SK-N-SH treated with all-trans-retinoic acid at 6 μM for 48 hours (cell line): ENCODE results near the gene MINDY2.
"Not testable (repeated sequence)": the region's sequence is repeated elsewhere in the genome, so short reads cannot be mapped to it uniquely, and the experiment has no call there.

Source experiments
- ATAC-seq: fragments of 200-7000 bp; cut with Tn5 transposase; 3 replicates; pipeline ENCODE4 v1.9.1; 2020; ENCODE audit warnings: mild to moderate bottlenecking, moderate library complexity
- ARNTL ChIP-seq: fragments of 450-650 bp; formaldehyde crosslinking; IDR thresholded peaks from 2 replicates; pipeline ENCODE4 v1.5.0; 2020; ENCODE audit warnings: low read depth, mild to moderate bottlenecking, moderate library complexity, borderline replicate concordance
- BACH2 ChIP-seq: fragments of 250-450 bp; sonication (Bioruptor Pico); IDR thresholded peaks from 2 replicates; pipeline ENCODE4 v1.9.0; 2021; ENCODE audit warnings: mild to moderate bottlenecking, borderline replicate concordance
- ESRRG ChIP-seq: fragments of 250-450 bp; sonication (Bioruptor Pico); IDR thresholded peaks from 2 replicates; pipeline ENCODE4 v1.6.1; 2021; ENCODE audit warnings: mild to moderate bottlenecking
- GLIS3 ChIP-seq: fragments of 250-450 bp; sonication (Bioruptor Pico); IDR thresholded peaks from 2 replicates; pipeline ENCODE4 v1.5.0; 2020; ENCODE audit warnings: mild to moderate bottlenecking, moderate library complexity
- ISL1 ChIP-seq: fragments of 250-450 bp; sonication (Bioruptor Pico); IDR thresholded peaks from 2 replicates; pipeline ENCODE4 v2.1.2; 2022; ENCODE audit warnings: mild to moderate bottlenecking, moderate library complexity
- OSR1 ChIP-seq: fragments of 250-450 bp; sonication (Bioruptor Pico); IDR thresholded peaks from 2 replicates; pipeline ENCODE4 v1.8.0; 2022; ENCODE audit warnings: moderate library complexity, mild to moderate bottlenecking, inconsistent platforms
- PPARA ChIP-seq: fragments of 250-450 bp; sonication (Bioruptor Pico); IDR thresholded peaks from 2 replicates; pipeline ENCODE4 v1.5.0; 2020; ENCODE audit warnings: mild to moderate bottlenecking, borderline replicate concordance
- RARB ChIP-seq: fragments of 250-450 bp; sonication (Bioruptor Pico); IDR thresholded peaks from 2 replicates; pipeline ENCODE4 v1.8.0; 2021; ENCODE audit warnings: mild to moderate bottlenecking, moderate library complexity
- SNAI2 ChIP-seq: fragments of 250-450 bp; sonication (Bioruptor Pico); IDR thresholded peaks from 2 replicates; pipeline ENCODE4 v1.5.0; 2020; ENCODE audit warnings: mild to moderate bottlenecking, moderate library complexity
- TCF4 ChIP-seq: fragments of 250-450 bp; sonication (Bioruptor Pico); IDR thresholded peaks from 2 replicates; pipeline ENCODE4 v1.8.0; 2021; ENCODE audit warnings: mild to moderate bottlenecking, moderate library complexity, borderline replicate concordance
- TOX ChIP-seq: fragments of 250-450 bp; sonication (Bioruptor Pico); IDR thresholded peaks from 2 replicates; pipeline ENCODE4 v1.8.0; 2021; ENCODE audit warnings: mild to moderate bottlenecking, moderate library complexity, borderline replicate concordance
- ZC3H10 ChIP-seq: fragments of 250-450 bp; sonication (Bioruptor Pico); IDR thresholded peaks from 2 replicates; pipeline ENCODE4 v1.5.1; 2021; ENCODE audit warnings: mild to moderate bottlenecking, moderate library complexity
- ZFP3 ChIP-seq: fragments of 250-450 bp; sonication (Bioruptor Pico); IDR thresholded peaks from 2 replicates; pipeline ENCODE4 v1.5.0; 2020; ENCODE audit warnings: mild to moderate bottlenecking, moderate library complexity
- ZFP30 ChIP-seq: fragments of 450-650 bp; formaldehyde crosslinking; IDR thresholded peaks from 2 replicates; pipeline ENCODE4 v1.5.0; 2022; ENCODE audit warnings: mild to moderate bottlenecking, moderate library complexity
- ZNF565 ChIP-seq: fragments of 450-650 bp; formaldehyde crosslinking; conservative IDR thresholded peaks from 2 replicates; pipeline ENCODE4 v1.5.0; 2020; ENCODE audit warnings: low read depth, mild to moderate bottlenecking, moderate library complexity
- TF ChIP-seq, protein P1 (sequence below): fragments of 250-450 bp; sonication (Bioruptor Pico); IDR thresholded peaks from 2 replicates; pipeline ENCODE4 v1.8.0; 2021; ENCODE audit warnings: low read depth, mild to moderate bottlenecking, moderate library complexity, borderline replicate concordance
- TF ChIP-seq, protein P2 (sequence below): fragments of 250-450 bp; sonication (Bioruptor Pico); IDR thresholded peaks from 2 replicates; pipeline ENCODE4 v1.5.1; 2021; ENCODE audit warnings: mild to moderate bottlenecking, moderate library complexity
- TF ChIP-seq, protein P3 (sequence below): fragments of 250-450 bp; sonication (Bioruptor Pico); IDR thresholded peaks from 2 replicates; pipeline ENCODE4 v1.8.0; 2020; ENCODE audit warnings: mild to moderate bottlenecking, moderate library complexity, borderline replicate concordance
- TF ChIP-seq, protein P4 (sequence below): fragments of 250-450 bp; sonication (Bioruptor Pico); IDR thresholded peaks from 2 replicates; pipeline ENCODE4 v1.5.1; 2020; ENCODE audit warnings: low read depth, mild to moderate bottlenecking, moderate library complexity
- TF ChIP-seq, protein P5 (sequence below): fragments of 250-450 bp; sonication (Bioruptor Pico); IDR thresholded peaks from 2 replicates; pipeline ENCODE4 v1.5.0; 2020; ENCODE audit warnings: mild to moderate bottlenecking, moderate library complexity

Gene MINDY2

DNA sequence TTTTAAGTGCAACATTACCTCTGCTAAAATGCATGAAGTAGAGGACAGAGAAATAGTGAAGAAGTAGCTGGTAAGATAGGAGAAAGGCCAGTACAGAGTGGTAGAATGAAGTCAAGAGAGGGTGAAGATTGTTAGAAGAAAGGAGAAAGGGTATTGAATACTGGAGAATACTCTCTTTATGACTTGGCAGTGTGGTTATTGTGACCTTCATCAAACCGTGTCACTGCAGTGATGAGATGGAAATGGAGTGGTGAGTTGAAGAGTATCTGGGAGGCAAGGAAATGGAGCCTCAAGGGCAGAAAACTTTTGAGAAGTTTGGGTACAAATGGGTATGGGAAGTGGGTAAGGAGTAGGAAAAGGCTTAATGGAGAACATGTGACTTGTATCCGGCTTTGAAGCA is 24.7 kb downstream of the MINDY2 start:
- ATAC-seq: no peak
- TF ChIP-seq ZFP30 (CRISPR knock-in tag) (no peak), ISL1 (CRISPR knock-in tag) (no peak), OSR1 (no peak), ESRRG (no peak), TOX (no peak)
- TF ChIP-seq, protein P1, sequence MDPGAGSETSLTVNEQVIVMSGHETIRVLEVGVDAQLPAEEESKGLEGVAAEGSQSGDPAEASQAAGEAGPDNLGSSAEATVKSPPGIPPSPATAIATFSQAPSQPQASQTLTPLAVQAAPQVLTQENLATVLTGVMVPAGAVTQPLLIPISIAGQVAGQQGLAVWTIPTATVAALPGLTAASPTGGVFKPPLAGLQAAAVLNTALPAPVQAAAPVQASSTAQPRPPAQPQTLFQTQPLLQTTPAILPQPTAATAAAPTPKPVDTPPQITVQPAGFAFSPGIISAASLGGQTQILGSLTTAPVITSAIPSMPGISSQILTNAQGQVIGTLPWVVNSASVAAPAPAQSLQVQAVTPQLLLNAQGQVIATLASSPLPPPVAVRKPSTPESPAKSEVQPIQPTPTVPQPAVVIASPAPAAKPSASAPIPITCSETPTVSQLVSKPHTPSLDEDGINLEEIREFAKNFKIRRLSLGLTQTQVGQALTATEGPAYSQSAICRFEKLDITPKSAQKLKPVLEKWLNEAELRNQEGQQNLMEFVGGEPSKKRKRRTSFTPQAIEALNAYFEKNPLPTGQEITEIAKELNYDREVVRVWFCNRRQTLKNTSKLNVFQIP (CRISPR knock-in tag): no peak
- TF ChIP-seq, protein P2, sequence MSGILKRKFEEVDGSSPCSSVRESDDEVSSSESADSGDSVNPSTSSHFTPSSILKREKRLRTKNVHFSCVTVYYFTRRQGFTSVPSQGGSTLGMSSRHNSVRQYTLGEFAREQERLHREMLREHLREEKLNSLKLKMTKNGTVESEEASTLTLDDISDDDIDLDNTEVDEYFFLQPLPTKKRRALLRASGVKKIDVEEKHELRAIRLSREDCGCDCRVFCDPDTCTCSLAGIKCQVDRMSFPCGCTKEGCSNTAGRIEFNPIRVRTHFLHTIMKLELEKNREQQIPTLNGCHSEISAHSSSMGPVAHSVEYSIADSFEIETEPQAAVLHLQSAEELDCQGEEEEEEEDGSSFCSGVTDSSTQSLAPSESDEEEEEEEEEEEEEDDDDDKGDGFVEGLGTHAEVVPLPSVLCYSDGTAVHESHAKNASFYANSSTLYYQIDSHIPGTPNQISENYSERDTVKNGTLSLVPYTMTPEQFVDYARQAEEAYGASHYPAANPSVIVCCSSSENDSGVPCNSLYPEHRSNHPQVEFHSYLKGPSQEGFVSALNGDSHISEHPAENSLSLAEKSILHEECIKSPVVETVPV (CRISPR knock-in tag): no peak
- TF ChIP-seq, all 23 proteins: peak for 0

DNA sequence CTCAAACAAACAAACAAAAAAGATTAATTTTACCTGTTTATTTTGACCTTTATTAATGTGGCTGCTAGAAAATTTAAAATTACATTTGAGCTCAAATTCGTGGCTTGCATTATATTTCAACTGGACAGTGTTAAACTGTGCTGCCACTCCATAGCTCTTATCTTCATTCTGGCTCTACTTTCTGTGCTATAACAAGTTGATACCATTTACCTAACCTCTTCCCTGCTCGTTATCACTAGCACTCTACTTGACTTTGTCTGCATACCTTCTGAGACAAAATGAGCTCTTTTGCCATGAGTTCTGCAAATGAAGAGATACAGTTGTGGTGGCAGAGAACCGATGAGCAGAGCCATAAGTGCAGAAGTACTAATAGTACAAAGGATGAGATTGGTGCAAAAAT is 26.4 kb downstream of the MINDY2 start:
- no peak for ATAC-seq
- TF ChIP-seq ZNF565 (CRISPR knock-in tag): no peak
- TF ChIP-seq ZFP3 (CRISPR knock-in tag): no peak
- TF ChIP-seq SNAI2: no peak
- no peak for TF ChIP-seq ARNTL (CRISPR knock-in tag)
- TF ChIP-seq, protein P1 (CRISPR knock-in tag): no peak
- TF ChIP-seq ZFP30 (CRISPR knock-in tag): no peak
- TF ChIP-seq GLIS3: no peak
- TF ChIP-seq TOX: no peak

DNA sequence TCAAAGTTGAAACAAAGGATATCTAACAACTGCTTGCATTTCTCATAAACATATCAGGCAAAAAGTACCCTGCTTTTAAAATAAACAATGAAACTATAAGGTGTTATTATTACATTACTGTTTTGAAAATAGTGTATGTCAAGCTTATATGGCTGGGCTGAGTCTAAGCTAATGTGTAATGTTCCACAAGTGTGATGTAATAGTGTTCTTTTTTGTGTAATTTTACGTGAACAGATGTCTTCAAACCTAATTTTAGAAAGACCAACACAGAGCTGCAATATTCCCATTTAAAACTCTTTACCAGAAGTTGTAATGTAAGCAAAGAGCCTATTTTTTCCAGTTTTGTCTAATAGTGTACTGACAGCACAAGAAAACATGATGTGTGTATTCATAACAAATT is 34.0 kb downstream of the MINDY2 start:
- no peak for ATAC-seq
- TF ChIP-seq, protein P3, sequence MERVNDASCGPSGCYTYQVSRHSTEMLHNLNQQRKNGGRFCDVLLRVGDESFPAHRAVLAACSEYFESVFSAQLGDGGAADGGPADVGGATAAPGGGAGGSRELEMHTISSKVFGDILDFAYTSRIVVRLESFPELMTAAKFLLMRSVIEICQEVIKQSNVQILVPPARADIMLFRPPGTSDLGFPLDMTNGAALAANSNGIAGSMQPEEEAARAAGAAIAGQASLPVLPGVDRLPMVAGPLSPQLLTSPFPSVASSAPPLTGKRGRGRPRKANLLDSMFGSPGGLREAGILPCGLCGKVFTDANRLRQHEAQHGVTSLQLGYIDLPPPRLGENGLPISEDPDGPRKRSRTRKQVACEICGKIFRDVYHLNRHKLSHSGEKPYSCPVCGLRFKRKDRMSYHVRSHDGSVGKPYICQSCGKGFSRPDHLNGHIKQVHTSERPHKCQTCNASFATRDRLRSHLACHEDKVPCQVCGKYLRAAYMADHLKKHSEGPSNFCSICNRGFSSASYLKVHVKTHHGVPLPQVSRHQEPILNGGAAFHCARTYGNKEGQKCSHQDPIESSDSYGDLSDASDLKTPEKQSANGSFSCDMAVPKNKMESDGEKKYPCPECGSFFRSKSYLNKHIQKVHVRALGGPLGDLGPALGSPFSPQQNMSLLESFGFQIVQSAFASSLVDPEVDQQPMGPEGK (CRISPR knock-in tag): no peak
- TF ChIP-seq ISL1 (CRISPR knock-in tag) (no peak), PPARA (CRISPR knock-in tag) (no peak), TCF4 (CRISPR knock-in tag) (no peak), GLIS3 (no peak), ZFP3 (CRISPR knock-in tag) (no peak), ZC3H10 (CRISPR knock-in tag) (no peak), ARNTL (CRISPR knock-in tag) (no peak), ZFP30 (CRISPR knock-in tag) (no peak), BACH2 (CRISPR knock-in tag) (no peak), SNAI2 (no peak), OSR1 (no peak), RARB (CRISPR knock-in tag) (no peak), TOX (no peak)
- TF ChIP-seq, protein P1 (CRISPR knock-in tag): no peak
- TF ChIP-seq, protein P2 (CRISPR knock-in tag): no peak
- TF ChIP-seq, protein P4, sequence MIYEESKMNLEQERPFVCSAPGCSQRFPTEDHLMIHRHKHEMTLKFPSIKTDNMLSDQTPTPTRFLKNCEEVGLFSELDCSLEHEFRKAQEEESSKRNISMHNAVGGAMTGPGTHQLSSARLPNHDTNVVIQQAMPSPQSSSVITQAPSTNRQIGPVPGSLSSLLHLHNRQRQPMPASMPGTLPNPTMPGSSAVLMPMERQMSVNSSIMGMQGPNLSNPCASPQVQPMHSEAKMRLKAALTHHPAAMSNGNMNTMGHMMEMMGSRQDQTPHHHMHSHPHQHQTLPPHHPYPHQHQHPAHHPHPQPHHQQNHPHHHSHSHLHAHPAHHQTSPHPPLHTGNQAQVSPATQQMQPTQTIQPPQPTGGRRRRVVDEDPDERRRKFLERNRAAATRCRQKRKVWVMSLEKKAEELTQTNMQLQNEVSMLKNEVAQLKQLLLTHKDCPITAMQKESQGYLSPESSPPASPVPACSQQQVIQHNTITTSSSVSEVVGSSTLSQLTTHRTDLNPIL (CRISPR knock-in tag): no peak
- TF ChIP-seq, protein P5, sequence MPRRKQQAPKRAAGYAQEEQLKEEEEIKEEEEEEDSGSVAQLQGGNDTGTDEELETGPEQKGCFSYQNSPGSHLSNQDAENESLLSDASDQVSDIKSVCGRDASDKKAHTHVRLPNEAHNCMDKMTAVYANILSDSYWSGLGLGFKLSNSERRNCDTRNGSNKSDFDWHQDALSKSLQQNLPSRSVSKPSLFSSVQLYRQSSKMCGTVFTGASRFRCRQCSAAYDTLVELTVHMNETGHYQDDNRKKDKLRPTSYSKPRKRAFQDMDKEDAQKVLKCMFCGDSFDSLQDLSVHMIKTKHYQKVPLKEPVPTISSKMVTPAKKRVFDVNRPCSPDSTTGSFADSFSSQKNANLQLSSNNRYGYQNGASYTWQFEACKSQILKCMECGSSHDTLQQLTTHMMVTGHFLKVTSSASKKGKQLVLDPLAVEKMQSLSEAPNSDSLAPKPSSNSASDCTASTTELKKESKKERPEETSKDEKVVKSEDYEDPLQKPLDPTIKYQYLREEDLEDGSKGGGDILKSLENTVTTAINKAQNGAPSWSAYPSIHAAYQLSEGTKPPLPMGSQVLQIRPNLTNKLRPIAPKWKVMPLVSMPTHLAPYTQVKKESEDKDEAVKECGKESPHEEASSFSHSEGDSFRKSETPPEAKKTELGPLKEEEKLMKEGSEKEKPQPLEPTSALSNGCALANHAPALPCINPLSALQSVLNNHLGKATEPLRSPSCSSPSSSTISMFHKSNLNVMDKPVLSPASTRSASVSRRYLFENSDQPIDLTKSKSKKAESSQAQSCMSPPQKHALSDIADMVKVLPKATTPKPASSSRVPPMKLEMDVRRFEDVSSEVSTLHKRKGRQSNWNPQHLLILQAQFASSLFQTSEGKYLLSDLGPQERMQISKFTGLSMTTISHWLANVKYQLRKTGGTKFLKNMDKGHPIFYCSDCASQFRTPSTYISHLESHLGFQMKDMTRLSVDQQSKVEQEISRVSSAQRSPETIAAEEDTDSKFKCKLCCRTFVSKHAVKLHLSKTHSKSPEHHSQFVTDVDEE: no peak

DNA sequence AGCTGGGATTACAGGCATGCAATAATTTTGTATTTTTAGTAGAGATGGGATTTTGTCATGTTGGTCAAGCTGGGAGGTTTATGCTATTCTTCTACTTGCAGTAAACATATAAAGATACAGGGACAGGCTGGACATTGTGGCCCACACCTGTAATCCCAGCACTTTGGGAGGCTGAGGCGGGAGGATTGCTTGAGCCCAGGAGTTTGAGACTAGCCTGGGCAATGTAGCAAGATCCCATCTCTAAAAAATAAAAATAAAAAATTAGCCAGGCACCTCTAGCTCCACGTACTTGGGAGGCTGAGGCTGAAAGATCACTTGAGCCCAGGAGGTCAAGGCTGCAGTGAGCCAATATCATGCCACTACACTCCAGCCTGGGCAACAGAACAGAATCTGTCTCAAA is 52.2 kb downstream of the MINDY2 start:
- ATAC-seq: not testable (repeated sequence)
